Adrenal gland (tissue), 5 donors: ENCODE results near the gene ZMYM5.
"Not testable (repeated sequence)": the region's sequence is repeated elsewhere in the genome, so short reads cannot be mapped to it uniquely, and the experiment has no call there.

Experiments
- CTCF ChIP-seq, 6 experiments: fragments of 450-650 bp in 4 of 6; fragments of 200-600 bp in 2 of 6; sonication (generic) in 1 of 6; IDR thresholded peaks; 1 replicate in 5 of 6; 2 replicates in 1 of 6; pipeline versions ENCODE4 v1.5.1 to v1.8.0; 2016 to 2021; ENCODE audit warnings: antibody characterized with exemption in 6 of 6, mild to moderate bottlenecking in 2 of 6, moderate library complexity in 1 of 6
- POLR2A ChIP-seq, 2 donors: fragments of 450-650 bp; IDR thresholded peaks; one replicate each; pipeline ENCODE4 v1.6.1; 2017; ENCODE audit warnings: antibody characterized with exemption in 2 of 2, mild to moderate bottlenecking in 2 of 2, moderate library complexity in 1 of 2
- donor health status: DM: no; HTN: no; CAD: no.

- not testable (repeated sequence) for TF ChIP-seq CTCF, POLR2A (IDR thresholded peaks at IDR 0.05)
These were observed 47.6 kb downstream of the ZMYM5 start for GRCh38 chr13:19815842-19816241.
